Activated CD4-positive, alpha-beta T cell treated with anti-CD3 and anti-CD28 coated beads for 48 hours (primary cell): ENCODE measurements around the gene DNASE1L2.
"Not testable (repeated sequence)": the region's sequence is repeated elsewhere in the genome, so short reads cannot be mapped to it uniquely, and the experiment has no call there.

ENCODE experiments used
- DNase-seq: peaks from one replicate; pipeline ENCODE4 v3.0.0-alpha.2; 2020

The DNASE1L2 gene

GRCh38 chr16:2242598-2242997, 6.4 kb downstream of the DNASE1L2 start:
- no peak for DNase-seq

DNA sequence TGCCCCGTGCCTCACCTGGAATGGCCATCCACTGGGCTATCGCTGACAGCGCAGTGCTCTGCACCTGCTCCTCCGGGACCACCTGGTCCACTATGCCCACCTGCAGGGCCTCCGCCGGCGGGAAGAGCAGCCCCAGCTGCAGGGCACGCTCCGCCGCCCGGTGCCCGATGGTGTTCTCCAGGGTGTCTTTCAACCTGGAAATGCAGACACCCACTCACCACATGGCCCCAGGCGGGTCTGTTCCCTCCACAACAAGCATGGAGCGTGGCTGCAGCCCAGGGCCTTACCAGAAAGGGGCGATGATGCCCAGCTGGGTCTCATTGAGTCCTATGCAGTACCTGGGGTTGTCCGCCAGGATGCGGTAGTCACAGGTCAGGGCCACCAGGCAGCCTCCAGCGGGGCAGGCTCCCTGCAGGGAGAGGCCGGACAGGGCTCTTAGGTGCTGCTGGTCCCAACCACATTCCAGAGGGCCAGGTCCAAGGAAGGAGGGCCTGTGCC, 6.8 kb downstream of the DNASE1L2 start:
- DNase-seq: no peak

- DNase-seq: no peak
Measured at GRCh38 chr16:2243781-2244180, 7.5 kb downstream of the DNASE1L2 start.

GRCh38 chr16:2244301-2244700, 8.1 kb downstream of the DNASE1L2 start:
- no peak for DNase-seq

- no peak for DNase-seq
Measured at GRCh38 chr16:2244926-2245795, 8.9 kb downstream of the DNASE1L2 start.

- no peak for DNase-seq
Measured at GRCh38 chr16:2246301-2246885, 10.1 kb downstream of the DNASE1L2 start.

- peak; percentile 65 for DNase-seq
Measured at GRCh38 chr16:2250652-2251295, 14.5 kb downstream of the DNASE1L2 start.

GRCh38 chr16:2251296-2252111, 15.3 kb downstream of the DNASE1L2 start, which contains the start of gene ECI1:
ECI1 (minus strand) TSS chr16:2251587; CDS start chr16:2251566, 21 bp downstream.
- peak; percentile 88 for DNase-seq

- DNase-seq: no peak
Measured at GRCh38 chr16:2252806-2253148, 16.5 kb downstream of the DNASE1L2 start.

GRCh38 chr16:2253293-2253692, 17.0 kb downstream of the DNASE1L2 start:
- no peak for DNase-seq

- DNase-seq: no peak
Measured at GRCh38 chr16:2256531-2257140, 20.4 kb downstream of the DNASE1L2 start.

DNA sequence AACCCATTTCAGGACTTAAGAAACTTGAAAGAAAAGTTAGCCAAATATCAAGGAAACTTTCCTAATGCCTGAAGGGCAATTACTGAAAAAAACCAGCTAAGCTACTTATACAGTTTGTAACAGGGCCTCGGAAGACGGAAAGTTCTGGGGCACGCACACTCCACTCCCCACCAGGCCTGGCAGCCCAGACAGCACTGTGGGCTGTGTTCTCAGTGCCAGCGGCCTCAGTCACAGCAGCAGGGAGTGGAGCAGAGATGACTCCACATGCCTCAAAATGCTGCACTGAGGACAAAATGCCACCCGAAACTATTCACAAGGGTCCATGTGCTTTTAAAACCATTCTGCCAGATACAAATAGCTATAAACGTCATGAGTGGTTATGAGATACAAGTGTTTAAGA, 21.5 kb downstream of the DNASE1L2 start:
- no peak for DNase-seq

DNA sequence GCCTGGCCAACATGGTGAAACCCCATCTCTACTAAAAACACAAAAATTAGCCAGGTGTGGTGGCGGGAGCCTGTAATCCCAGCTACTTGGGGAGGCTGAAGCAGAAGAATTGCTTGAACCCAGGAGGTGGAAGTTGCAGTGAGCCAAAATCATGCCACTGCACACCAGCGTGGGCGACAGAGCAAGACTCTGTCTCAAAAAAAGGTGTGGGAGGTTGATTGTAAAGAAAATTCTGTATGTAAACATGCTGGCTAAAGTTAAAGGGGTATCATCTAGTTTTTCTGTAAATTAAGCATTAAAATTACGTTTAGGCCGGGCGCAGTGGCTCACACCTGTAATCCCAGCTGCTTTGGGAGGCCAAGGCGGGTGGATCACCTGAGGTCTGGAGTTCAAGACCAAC, 22.3 kb downstream of the DNASE1L2 start:
- DNase-seq: not testable (repeated sequence)

GRCh38 chr16:2260250-2260649, 24.0 kb downstream of the DNASE1L2 start:
- DNase-seq: no peak

GRCh38 chr16:2263026-2263425, 26.8 kb downstream of the DNASE1L2 start:
- DNase-seq: not testable (repeated sequence)

DNA sequence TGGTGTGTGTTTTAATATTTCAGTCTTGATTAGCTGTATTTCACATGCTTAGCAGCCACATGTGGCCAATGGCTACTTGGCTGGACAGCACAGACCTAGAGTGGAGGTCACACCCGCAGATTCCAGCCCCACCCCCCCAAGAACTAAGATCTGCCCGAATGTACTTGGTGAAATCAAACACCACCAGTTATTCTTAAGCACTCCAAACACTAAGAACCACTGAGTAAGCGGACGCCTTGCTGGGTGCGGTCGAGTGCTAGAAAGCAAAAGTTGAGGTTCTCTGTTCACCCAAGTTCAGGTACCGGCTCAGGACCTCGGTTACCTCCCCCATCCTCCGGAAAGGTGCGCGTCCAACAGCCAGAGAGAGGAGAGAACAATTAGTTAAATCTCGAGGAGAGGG, 30.6 kb downstream of the DNASE1L2 start:
- DNase-seq: peak; percentile 35

DNA sequence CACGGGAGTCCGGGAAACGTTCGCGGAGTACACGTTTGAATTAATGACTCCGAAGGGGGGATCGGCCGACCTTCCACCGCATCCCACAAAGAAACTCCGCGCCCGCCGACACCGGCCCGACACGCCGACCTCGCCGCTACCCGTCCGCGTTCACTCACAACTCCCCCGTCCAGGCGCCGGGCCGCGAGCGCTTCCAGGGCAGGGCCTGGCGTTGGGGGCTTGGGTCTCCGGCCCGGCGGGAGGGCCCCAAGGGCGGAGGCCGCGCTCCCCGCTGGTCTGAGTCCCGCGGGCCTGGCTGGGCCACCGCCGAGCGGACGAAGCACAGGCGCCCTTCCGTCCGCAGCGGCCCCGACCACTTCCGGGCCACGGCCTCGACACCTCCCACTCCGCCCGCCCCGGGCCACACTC, 31.3 kb downstream of the DNASE1L2 start:
- not testable (repeated sequence) for DNase-seq

GRCh38 chr16:2267913-2268666, 31.8 kb downstream of the DNASE1L2 start, which contains the start of gene RNPS1:
RNPS1 (minus strand) TSS chr16:2268126; CDS start chr16:2264643, 3,483 bp downstream.
- DNase-seq: peak; percentile 97

DNA sequence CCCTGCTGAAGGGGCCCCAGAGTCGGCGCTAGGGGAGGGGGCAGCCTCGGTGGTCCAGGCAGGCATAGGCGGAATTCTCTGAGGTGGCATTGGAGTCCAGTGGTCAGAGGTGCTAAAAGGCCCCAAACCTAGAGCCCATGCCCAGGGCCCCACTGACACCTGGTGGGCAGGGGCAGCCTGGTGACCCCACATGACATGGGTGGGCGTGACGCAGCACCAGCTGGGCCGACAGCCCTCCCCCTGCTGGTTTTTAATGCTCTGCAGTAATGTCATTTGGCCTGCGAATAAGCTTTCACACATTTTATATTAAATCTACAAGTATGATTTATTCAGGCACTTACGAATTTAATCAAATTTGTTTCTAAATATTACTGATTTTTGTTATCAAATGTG, 33.8 kb downstream of the DNASE1L2 start:
- DNase-seq: no peak

GRCh38 chr16:2270588-2271470, 34.6 kb downstream of the DNASE1L2 start:
- DNase-seq: no peak
